ENCODE data around the gene DMBX1. TPM values are rescaled to one million over a fixed set of nuclear protein-coding genes. Genes with fewer than 3 reads are reported as not detected.

Gene DMBX1
- total RNA-seq, 4 donors from 2014 or later, result 0.12 to 0.51 (median 0.42) TPM; not detected in 1

GRCh38 chr1:46446646-46447498 is 42.8 kb upstream of the DMBX1 start:
- TF ChIP-seq POLR2A (IDR thresholded peaks at IDR 0.05), result no peak
- TF ChIP-seq CTCF (IDR thresholded peaks at IDR 0.05), result no peak
- WGBS, 2 donors, result 32 to 37% methylated on average over 15 of the region's 15 CpGs
- peak; percentile 62 to 96 for DNase-seq (ENCODE audit: low spot score in 2 of 2)
- H3K4me3 ChIP-seq (ENCODE audit: low read depth, poor library complexity, severe bottlenecking), result no peak overlapping the region
- intact Hi-C loops (cut with DNase I; ENCODE audit: low total_unique reads), result loop anchor here (2.0 kb wide), 1 partner anchor 80 kb away; no protein-coding TSS in a partner anchor

- no peak for TF ChIP-seq CTCF (IDR thresholded peaks at IDR 0.05)
- no peak for TF ChIP-seq POLR2A (IDR thresholded peaks at IDR 0.05)
- DNase-seq (ENCODE audit: low spot score in 2 of 2), result no peak
- intact Hi-C loops (cut with DNase I; ENCODE audit: low total_unique reads), result loop anchor here (2.0 kb wide), 1 partner anchor 79 kb away; no protein-coding TSS in a partner anchor
- WGBS, 2 donors, result 39 to 44% methylated on average over 14 of the region's 14 CpGs
- no peak overlapping the region for H3K4me3 ChIP-seq (ENCODE audit: low read depth, poor library complexity, severe bottlenecking)
Measured at GRCh38 chr1:46447499-46448108, 42.0 kb upstream of the DMBX1 start.

- WGBS, 2 donors, result 8 to 9% methylated on average over 38 to 62 of the region's 76 CpGs
- DNase-seq (ENCODE audit: low spot score in 2 of 2), result no peak
- intact Hi-C loops (cut with DNase I; ENCODE audit: low total_unique reads), result no loop called here
- no peak overlapping the region for H3K4me3 ChIP-seq (ENCODE audit: low read depth, poor library complexity, severe bottlenecking)
- no peak for TF ChIP-seq CTCF (IDR thresholded peaks at IDR 0.05)
- no peak for TF ChIP-seq POLR2A (IDR thresholded peaks at IDR 0.05)
Measured at GRCh38 chr1:46448109-46448911, 41.3 kb upstream of the DMBX1 start.

GRCh38 chr1:46449223-46450159 is 40.1 kb upstream of the DMBX1 start:
- TF ChIP-seq POLR2A (IDR thresholded peaks at IDR 0.05) (no peak), CTCF (IDR thresholded peaks at IDR 0.05) (no peak)
- WGBS, 2 donors, result 74 to 80% methylated on average over 6 of the region's 6 CpGs
- no peak for DNase-seq (ENCODE audit: low spot score in 2 of 2)
- intact Hi-C loops (cut with DNase I; ENCODE audit: low total_unique reads), result no loop called here
- no peak overlapping the region for H3K4me3 ChIP-seq (ENCODE audit: low read depth, poor library complexity, severe bottlenecking)

- intact Hi-C loops (cut with DNase I; ENCODE audit: low total_unique reads), result no loop called here
- no peak for TF ChIP-seq CTCF (IDR thresholded peaks at IDR 0.05)
- TF ChIP-seq POLR2A (IDR thresholded peaks at IDR 0.05), result no peak
- WGBS, 2 donors, result 87 to 93% methylated on average over 1 of the region's 1 CpG
- DNase-seq (ENCODE audit: low spot score in 2 of 2), result no peak
- no peak overlapping the region for H3K4me3 ChIP-seq (ENCODE audit: low read depth, poor library complexity, severe bottlenecking)
Measured at GRCh38 chr1:46450160-46450517, 39.5 kb upstream of the DMBX1 start.

All from lower leg skin (tissue), 4 donors.